ENCODE measurements around the gene NFKBIB.
"Not testable (repeated sequence)": the region's sequence is repeated elsewhere in the genome, so short reads cannot be mapped to it uniquely, and the experiment has no call there.

NFKBIB gene, protein sequence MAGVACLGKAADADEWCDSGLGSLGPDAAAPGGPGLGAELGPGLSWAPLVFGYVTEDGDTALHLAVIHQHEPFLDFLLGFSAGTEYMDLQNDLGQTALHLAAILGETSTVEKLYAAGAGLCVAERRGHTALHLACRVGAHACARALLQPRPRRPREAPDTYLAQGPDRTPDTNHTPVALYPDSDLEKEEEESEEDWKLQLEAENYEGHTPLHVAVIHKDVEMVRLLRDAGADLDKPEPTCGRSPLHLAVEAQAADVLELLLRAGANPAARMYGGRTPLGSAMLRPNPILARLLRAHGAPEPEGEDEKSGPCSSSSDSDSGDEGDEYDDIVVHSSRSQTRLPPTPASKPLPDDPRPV

DNA sequence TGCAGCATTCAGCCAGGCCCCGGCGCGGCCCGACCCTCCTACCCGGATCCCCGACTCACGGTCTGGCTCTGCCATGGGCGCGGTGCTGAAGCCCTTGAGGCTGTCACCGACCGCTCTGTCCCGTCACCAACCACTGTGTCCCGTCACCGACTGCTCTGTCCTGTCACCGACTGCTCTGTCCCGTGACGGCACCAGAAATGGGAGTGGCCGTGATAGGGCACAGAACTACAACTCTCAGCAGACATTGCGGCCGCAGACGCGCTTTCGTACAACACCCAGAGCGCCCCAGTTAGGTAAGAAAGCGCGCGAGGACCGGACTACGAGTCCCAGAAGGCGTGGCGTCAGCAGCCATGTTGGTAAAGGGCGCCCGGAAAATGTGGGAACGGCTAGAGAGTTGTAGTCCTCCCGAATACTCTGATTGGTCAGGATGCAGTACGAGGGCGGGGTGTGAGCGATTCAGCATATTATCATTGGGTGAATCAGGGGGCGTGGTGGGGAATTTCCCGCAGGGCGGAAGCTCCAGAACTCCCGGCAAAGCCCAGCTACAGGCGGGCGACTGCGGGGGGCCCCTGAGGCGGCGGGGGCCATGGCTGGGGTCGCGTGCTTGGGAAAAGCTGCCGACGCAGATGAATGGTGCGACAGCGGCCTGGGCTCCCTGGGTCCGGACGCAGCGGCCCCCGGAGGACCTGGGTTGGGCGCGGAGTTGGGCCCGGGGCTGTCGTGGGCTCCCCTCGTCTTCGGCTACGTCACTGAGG is at the start of gene NFKBIB, which contains the start of gene SIRT2:
TSS of gene NFKBIB (plus strand) at position 523 of the 755 bp plus-strand sequence. CDS start at position 587, 64 bp downstream.
TSS of gene SIRT2 (minus strand) at position 172 of the 755 bp plus-strand sequence. CDS start at position 75, 97 bp downstream.
- DNase-seq = peak; percentile 100

DNA sequence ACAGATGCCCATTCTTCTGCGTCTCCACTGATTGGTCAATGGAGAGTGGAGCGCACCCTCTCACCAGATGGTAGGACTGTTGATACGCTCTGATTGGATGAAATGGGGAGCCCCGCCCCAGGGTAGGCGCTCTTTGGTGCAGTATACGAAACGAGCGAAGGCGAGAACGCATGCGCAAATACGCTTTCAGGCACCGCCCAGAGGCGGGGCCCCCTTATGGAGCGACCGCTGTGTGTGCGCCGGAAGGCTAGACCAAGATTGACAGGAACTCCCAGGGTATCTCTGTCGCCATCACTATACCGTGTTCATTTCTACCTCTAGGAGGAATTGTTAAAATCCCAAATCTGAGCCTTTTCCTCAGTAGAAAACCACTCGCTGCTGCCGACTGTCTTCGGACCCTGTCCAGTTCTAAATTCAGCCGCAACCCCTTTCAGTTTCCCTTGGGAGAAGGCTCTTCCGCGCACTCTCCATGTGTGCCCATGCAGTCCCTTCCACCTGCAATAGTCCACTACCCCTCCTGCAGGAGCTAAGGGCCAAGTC is 49.3 kb upstream of the NFKBIB start:
- no peak for DNase-seq

DNA sequence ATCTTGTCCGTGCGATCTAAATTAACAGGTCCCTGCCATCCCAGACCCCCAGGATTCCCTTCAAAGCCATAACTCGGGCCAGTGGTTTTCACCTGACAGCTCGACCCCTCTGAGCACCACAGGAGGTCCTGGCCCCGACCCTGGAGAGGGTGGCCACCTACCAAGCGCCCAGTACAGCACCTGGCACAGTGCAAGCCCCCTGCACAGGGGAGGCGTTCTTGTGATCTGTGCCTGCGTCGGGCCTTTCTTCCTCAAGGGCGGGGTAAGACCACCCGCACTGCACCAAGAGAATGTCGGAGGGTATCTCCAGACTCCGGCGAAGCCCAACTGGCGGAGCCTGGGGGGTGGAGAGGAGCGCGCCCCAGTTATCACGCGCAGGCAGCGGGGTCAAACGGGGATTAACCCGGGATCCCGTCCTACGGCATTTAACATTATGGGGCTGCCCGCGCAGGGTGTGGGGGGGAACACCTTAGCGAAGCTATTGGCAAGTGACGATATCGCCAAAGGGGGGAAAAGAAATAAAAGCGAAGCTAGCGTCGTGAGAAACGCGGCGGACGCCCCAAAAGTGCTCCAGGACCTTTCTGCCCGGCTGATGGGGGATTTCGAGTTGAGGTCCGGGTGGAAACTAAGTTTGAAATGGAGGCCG is 48.7 kb upstream of the NFKBIB start:
- DNase-seq = peak; percentile 42 to 48

DNA sequence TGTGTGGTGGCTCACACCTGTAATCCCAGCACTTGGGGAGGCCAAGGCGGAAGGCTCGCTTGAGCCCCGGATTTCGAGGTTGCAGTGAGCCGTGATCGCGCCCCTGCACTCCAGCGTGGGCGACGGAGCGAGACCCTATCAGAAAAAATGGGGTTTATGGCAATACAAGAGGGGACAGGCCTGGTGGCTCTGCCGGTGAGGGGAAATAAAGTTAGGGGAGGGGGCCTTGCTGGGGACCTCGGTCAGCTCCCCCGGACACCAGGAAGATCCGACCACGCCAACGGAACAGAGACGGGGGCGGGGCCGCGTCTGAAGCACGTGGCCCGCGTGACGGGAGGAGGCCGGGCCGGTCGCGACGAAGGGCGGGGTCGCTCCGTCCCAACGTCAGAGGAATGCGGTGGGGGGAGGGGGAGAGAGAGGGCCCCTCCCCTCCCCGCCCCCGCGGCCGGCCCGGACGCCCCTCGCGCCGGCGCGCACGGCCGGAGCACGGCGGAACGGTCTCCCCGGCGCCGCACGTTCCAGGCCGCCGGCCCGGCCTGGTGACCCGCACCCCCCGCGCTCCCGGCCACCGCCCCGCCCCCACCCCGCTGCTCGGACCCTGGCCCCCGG is 48.0 kb upstream of the NFKBIB start:
- DNase-seq = peak; percentile 91

DNA sequence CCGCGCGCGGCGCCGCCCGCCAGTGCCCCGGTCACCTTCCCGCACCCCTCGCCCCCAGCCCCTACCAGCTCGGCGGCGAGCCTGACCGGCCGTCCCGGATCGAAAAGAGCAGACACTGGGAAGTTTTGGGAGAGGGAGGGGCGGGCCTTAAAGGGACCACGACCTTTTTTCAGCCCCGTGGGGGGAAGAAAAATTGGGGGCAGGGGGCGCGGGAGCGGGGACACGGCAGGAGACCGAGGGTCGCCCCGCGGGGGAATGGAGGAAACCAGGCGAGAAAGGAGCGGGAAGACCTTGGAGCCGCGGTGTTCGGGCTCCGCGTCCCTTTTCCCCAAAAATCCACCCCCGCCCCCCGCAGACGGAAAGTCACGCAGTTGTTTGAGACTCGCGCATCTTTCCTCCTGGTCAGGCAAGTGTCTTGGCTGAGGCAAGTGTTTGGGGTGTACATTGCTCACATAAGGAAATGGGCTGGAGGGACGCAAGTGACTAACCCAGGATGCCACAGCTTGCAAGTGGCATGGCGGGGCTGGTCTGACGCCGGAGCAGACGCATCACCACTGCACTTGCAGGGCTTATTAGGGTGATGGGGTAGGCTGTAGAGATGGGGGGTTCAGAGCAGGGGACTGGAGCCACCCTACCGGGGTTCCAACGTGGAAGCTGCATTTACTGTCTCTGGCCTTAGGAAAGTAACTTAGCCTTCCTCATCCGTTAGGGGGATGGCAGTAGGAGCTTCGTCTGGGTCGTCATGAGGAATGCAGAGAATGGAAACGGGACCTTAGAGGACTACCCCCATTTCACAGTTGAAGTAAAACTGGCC is 47.3 kb upstream of the NFKBIB start:
- DNase-seq = peak; percentile 68 to 74

DNA sequence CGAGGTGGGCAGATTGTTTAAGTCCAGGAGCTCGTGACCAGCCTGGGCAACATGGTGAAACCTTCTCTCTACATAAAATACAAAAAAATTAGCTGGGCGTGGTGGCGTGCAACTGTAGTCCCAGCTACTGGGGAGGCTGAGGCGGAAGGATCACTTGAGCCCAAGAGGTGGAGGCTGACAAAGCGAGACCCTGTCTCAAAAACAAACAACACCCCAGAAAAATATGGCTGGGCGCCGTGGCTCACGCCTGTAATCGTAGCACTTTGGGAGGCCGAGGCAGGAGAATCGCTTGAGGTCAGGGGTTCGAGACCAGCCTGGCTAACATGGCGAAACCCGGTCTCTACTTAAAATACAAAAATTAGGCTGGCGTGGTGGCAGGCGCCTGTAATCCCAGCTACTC is 46.6 kb upstream of the NFKBIB start:
- DNase-seq = no peak

DNA sequence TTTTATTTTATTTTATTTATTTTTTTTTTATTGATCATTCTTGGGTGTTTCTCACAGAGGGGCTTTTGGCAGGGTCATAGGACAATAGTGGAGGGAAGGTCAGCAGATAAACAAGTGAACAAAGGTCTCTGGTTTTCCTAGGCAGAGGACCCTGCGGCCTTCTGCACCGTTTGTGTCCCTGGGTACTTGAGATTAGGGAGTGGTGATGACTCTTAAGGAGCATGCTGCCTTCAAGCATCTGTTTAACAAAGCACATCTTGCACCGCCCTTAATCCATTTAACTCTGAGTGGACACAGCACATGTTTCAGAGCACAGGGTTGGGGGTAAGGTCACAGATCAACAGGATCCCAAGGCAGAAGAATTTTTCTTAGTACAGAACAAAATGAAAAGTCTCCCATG is 44.8 kb upstream of the NFKBIB start:
- not testable (repeated sequence) for DNase-seq

DNA sequence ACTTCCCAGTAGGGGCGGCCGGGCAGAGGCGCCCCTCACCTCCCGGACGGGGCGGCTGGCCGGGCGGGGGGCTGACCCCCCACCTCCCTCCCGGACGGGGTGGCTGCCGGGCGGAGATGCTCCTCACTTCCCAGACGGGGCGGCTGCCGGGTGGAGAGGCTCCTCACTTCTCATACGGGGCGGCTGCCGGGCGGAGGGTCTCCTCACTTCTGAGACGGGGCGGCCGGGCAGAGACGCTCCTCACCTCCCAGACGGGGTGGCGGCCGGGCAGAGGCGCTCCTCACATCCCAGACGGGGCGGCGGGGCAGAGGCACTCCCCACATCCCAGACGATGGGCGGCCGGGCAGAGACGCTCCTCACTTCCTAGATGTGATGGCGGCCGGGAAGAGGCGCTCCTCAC is 44.0 kb upstream of the NFKBIB start:
- not testable (repeated sequence) for DNase-seq

DNA sequence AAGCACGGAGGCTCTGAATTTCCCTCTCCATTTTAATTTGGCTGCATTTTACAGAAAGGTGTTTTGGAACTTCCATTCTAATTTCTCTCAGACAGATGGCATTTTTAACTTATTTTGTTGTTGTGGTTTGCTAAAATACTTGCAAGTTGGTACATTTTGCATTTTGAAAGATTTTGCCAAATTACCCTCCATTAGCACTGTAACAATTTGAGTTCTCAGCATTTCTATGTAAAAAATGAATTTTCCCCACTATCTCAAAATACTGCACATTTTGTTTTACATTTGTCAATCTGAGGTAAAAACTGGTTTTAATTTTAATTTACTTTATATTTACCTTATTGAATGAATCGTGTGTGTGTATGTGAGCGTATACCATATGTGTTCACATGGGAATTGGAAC is 43.0 kb upstream of the NFKBIB start:
- no peak for DNase-seq

DNA sequence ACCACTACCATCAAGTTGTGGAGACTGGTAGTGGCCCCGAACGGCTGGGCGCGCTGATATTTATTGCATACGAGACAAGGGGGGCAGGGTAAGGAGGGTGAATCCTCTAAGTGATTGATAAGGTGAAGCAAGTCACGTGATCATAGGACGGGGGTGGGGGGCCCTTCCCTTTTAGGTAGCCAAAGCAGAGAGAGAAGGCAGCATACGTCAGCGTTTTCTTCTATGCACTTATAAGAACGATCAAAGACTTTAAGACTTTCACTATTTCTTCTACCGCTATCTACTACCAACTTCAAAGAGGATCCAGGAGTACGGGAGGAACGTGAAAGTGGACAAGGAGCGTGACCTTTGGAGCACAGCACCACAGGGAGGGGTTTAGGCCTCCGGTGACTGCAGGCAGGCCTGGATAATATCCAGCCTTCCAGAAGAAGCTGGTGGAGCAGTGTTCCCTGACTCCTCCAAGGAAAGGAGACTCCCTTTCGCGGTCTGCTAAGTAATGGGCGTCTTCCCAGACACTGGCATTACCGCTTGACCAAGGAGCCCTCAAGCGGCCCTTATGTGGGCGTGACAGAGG is 40.1 kb upstream of the NFKBIB start:
- not testable (repeated sequence) for DNase-seq

DNA sequence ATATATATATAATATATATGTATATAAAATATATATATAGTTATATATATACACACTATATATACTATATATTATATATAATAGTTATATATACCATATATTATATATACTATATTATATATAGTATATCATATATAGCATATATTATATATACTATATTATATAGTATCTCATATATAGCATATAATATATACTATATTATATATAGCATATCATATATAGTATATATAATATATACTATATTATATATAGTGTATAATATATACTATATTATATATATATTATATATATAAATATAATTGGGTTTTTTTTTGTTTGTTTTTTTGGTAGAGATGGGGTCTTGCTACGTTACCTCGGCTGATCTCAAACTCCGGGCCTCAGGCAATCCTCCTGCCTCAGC is 38.4 kb upstream of the NFKBIB start:
- DNase-seq = no peak

DNA sequence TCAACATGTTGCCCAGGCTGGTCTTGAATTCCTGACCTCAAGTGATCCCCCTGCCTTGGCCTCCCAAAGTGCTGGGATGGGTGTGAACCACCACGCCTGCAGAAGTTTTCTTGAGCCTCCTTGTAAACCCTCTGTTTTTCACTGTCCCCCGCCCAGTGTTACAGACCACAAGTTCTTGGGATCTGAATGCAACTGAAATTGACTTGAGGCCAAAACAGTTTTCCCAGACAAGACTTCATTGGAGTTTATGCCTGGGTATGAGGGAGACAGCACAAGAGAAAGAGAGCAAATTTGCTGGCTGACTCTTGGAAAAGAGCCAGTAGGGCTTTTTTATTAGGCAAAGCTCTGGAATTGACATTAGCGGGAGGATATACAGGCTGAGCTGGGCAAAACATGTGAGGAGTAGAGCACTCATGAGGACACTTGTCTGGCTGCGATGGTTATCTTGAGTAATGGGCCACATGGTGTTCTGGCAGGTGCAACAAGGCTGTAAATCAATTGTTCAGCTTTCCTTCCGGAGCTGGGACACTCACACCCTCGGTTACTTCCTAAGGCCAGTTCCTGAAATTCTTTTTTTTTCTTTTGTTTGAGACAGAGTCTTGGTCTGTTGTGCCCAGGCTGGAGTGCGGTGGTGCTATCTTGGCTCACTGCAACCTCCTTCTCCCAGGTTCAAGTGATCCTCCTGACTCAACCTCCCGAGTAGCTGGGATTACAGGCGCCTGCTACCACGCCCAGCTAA is 37.3 kb upstream of the NFKBIB start:
- DNase-seq = no peak

DNA sequence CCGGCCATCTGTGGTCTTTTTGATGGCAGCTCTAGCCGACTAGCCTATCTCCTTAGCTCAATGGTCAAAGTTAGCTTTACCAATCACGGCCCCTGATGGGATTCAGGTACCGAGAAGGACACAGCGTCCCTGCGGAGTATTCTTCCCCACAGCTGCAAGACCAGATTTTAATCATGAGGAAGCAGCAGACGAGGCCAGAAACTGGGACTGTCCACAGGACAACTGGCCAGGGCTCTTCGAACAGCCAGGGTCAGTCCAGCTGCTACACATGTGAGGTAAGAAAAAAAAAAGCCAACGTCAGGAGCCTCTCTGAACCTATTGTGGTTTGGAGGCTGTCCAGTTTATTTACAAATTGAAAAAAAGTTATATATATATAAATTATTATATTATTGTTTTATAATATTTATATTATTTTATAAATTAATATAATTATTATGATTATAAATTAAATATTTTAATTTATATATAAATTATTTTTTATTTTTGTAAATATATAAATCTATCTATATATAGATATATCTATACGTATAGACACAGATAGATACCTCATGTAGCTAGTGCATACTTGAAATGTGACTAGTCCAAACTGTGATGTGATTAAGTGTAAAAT is 32.5 kb upstream of the NFKBIB start:
- DNase-seq = no peak

DNA sequence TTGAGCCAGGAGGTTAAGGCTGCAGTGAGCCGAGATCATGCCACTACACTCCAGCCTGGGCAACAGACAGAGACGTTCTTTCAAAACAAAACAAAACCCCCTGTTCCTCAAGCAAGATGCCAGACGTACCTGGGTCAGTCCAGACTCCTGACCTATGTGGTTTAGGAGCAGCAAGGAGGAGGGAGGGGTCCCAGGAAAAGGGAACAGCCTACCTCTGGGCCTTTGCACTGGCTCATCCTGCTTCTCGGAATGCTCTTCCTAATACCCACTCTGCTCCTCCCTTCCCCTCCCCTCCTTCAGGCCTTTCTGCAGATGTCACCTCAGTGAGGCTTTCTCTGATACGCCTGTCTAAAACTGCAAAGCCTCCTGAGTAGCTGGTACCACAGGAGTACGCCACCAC is 31.2 kb upstream of the NFKBIB start:
- no peak for DNase-seq

DNA sequence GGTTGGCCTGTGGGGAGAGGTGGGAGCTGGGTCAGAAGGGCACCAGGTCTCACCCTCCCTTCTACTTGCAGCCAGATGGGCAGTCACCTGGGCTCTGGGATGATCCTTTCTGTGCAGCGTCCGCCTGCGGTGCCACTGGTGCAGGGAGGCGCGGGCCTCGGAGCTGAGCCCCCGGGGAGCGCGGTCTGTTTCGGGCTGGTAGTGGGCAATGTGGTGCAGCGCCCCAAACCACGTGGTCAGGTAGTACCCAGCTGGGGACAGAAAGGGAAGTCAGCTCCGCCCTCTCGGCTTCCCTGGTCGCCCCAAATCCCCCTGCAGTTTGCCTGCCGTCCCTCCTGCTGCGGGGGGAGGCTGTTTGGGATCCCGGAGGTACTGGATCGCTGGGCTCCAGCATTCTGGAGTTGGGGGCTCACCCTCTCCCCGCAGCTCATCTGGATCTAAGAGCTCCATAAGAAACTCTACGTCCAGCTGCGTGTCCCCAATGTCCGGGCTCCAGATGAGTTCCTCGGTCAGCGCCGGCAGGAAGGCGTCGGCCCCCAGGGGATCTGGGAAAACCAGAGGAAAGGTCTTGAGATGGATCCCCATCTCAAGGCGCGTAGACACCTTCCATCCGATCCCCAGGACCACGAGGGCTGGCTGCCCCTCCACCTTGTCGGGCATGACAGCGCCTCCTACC is 30.5 kb upstream of the NFKBIB start:
- DNase-seq = peak; percentile 32 to 55

DNA sequence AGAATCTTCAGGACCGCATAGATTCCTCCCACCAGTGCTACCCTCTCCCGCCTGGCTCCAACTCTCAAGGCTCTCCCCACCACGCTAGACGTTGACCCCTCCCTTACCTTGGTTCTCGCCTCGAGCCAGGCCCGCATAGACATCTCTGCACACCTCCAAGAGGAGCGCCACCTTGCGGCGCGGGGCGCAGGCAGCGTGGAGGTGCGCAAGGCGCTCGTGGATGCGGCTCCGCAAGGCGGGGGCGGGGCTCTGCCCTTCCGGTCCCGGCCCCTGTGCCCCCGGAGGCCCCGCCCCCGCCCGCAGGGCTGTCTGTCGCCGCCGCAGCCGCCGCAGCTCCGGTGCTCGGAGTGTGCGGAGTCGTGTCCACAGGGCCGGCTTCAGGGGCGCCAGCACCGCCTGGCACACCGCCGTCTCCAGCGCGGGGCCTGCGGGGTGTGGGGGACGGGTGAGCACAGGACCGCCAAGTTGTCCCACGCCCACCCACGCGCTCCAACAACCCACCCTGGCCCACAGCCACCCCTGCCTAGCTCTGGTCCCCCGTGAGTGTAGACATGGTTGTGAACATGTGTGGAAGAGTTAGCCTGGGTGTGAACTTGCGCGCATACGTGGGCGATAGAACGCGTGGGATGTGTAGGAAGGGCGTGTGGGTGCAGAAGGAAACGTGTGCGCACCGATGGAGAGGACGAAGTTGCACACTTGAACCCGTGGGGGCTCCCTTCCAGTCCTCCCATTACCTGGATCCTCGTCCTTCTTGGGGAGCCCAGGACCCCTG is 29.7 kb upstream of the NFKBIB start:
- DNase-seq = peak; percentile 95 to 96

DNA sequence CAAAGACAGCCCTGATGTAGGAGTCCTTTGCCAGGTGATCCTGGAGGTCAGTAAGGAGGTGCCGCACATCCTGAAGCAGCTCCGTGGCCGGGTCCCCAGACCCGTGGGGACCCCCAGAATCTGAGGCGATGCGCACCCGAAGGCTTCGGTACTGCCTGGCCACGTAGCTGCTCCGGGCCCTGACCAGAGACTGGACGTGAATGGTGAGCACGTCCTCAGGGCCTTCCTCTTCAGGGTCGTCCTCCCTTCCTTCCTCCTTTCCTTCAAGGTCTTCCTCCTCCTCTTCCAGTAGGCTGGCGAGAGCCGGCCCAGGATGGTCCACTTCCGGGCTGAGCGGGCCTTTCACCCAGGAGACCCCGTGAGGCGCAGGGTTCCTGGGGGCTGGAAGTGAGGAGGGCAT is 29.2 kb upstream of the NFKBIB start:
- DNase-seq = no peak

DNA sequence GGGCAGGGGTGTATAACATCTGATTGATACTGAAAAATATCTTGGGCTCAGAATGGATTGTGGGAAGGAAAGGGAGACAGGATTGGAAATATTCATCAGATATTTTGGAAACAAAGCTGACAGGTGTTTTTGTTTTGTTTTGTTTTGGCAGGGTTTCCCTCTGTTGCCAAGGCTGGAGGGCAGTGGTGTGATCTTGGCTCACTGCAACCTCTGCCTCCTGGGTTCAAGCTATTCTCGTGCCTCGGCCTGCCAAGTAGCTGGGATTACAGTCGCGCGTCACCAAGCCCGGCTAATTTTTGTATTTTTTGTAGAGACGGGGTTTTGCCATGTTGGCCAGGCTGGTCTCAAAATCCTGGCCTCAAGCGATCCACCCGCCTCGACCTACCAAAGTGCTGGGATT is 26.4 kb upstream of the NFKBIB start:
- not testable (repeated sequence) for DNase-seq
